Stimulated activated CD8-positive, alpha-beta memory T cell treated with anti-CD3 and anti-CD28 coated beads, Interleukin-15, amount 100 ng/mL, for 24 hours (primary cell): ENCODE data around the gene ZNF574.

ENCODE experiments used
- DNase-seq: peaks from one replicate; pipeline ENCODE4 v3.0.0-alpha.2; 2020; ENCODE audit warnings: low read depth

Gene ZNF574

DNA sequence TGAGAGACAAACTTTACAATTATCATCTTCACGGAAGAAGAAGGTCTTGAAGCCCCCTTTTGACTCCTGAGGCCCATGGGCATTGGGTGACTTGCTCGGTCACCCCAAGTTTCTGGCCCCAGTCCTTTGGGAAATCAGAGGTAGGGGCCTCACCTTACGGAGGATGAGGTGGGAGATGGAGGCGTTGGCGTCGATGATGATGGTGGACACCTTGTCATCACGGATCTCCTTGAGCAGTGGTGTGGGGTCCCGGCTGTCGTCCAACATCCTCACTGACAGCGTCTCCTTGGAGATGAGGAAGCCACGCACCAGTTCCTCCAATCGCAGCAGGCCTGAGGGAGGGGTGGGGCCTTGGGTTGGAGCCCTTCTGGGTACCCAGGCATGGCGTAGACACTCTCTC lies 16.8 kb upstream of the ZNF574 start:
- DNase-seq = no peak

DNA sequence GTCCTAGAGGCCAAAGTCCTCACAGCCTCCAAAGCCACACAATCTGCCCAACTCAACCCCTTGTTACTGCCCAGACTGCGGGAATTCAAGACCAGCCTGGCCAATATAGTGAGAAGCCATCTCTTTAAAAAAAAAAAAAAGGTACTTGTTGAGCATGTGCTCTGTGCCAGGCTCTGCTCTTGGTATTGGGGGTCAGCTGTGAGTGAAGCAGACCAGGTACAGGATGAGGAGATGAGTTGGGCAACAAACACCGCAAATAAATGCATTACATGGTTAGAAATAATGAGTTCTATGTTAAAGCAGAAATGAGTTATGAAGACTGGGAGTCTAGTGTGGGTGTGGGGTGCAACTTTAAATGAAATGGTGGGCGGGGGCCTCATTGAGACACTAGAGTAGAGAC lies 15.8 kb upstream of the ZNF574 start:
- no peak for DNase-seq

DNA sequence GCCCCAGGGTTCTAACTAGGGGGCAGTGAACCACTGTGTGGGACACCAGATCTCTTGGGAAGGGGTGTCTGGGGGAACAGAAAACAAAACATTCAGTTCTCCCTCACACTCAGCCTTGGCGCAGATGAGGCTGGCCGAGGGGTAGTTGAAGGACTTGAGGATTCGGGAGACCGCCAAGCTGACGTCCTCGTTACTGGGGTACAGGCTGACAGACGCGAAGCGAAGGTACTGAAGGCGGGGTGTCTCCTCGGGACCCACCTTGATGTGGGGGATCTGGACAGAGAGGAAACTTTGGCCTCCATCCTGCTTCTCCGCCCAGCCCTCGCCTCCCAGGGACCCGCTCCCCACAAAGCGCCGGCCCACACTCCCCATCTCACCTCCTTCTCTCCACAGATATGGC lies 13.6 kb upstream of the ZNF574 start:
- no peak for DNase-seq

DNA sequence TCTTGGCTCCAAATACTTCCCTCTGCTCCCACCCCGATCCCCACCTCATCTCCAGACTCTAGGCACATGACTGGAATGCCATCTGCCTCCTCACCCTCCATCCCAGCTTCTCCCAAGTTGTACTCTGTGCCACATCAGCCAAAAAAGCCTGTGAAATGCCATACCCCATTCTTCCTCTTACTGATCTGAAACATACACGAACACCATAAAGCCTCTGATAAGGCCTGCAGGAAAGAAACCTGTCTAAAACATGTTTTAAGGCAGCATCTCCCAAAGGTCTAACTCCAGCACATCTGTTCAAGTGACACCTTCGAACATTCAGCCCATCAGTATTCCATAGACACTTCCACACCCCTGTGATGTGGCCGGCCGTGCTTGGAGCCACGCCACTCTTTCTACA lies 11.5 kb upstream of the ZNF574 start:
- no peak for DNase-seq

DNA sequence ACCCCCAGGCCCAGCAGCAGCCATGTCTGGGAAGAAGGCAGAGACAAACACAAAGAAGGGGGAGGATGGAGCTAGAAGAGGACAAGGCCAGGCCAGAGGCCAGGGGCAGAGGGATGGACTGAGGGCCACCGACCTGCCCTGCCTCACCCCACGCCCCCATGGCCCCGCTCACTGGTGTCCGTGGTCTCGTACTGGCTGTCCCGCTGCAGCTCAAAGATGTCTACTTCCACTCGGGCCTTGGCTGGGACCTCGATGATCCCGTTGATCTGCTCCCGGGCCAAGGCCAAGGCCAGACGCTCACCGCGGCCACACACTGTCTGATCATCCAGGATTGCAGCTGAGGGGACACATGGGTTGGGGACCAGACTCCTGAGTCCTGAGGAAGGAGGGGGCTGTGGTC lies 10.9 kb upstream of the ZNF574 start:
- no peak for DNase-seq

DNA sequence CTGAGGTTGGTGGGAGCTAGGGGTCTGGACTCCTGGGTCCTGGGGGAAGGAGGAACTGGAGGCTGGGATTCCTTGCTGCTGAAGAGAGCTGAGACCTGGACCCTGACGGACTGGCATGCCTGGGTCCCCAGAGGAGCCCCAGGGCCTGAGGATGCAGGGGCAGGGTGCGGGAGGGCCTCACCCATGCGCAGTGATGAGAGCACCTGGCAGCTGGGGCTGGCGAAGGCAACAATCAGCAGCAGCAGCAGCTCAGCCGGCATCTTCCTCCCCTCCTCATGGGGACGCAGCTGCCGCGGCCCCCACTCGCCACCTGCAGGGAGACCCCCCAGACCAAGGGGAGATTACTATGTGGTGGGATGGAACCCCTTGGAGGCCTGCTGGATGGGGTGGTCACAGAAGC lies 10.5 kb upstream of the ZNF574 start:
- DNase-seq = no peak

DNA sequence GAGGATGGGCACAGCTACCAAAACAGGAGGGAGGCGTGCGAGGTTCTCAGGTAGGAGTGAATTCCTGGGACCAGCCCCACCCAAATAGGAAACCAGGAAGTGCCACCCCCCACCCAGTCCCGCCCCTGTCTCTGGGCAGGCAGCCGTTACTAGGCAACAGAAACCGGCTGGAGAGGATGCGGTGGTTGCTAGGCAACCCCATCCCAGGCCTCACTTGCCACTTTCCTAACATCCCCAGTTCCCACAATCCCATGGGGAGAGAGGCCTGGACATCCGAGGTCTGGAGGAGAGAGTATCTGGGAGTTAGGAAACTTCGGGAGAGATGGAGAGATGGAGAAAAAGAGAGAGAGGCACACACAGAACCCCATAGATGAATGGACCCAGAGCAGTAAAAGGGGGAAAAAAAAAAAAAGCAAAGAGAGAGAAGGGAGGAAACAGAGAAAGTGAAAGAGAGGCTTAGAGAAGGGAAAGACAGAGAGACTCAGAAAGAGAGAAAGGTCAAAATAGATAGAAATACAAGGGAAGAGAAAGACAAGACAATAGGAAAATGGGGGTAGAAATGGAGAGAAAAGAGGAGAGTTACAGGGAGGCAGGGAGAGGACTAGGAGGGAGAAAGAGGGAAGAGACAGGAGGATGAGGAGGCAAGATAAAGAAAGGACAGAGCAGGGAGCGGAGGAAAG lies 9.8 kb upstream of the ZNF574 start:
- no peak for DNase-seq

DNA sequence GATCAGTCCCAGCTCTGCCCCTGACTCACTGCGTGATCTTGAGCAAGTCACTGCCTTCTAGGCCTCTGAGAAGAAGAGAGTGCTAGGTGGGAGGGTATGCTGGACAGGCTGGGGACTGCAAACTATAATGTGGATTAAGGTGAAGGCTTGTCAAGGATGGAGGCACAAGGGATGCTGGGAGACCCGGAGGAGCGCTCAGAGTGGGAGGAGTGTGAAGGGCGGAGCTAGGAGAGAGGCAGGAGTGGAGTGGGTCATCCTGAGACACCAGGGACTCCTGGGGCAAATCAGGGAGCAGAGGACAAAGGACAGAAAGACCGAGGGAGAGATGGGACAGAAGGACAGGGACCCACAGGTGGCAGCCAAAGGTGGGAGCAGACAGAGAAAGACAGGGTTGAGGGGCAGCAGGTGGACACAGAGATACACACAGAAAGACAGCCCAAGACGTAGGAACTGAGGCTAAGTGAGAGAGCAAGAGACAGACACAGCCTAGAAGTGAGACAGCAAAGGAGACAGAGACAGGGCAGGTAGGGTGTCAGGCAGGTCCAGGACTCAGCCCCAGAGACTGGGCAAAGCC lies 8.6 kb upstream of the ZNF574 start:
- no peak for DNase-seq

DNA sequence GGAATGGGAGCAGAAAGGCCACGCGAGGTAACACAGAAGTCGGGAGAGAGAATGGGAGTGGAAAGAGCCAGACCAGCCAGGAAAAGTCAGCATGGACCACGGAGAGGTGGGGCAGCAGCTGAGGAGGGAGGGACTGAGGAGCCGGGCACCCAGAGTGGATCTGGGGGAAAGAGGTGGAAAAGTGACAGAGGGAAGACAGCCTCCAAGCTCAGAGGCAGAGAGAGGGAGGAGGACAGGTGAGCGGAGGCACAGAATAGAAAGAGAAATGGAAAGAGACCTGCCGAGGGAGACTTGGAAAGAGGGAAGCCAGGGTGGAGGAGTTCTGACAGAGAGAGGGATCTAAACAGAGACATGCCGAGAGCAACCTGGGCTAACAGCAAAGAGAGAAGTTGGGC lies 7.6 kb upstream of the ZNF574 start:
- no peak for DNase-seq

DNA sequence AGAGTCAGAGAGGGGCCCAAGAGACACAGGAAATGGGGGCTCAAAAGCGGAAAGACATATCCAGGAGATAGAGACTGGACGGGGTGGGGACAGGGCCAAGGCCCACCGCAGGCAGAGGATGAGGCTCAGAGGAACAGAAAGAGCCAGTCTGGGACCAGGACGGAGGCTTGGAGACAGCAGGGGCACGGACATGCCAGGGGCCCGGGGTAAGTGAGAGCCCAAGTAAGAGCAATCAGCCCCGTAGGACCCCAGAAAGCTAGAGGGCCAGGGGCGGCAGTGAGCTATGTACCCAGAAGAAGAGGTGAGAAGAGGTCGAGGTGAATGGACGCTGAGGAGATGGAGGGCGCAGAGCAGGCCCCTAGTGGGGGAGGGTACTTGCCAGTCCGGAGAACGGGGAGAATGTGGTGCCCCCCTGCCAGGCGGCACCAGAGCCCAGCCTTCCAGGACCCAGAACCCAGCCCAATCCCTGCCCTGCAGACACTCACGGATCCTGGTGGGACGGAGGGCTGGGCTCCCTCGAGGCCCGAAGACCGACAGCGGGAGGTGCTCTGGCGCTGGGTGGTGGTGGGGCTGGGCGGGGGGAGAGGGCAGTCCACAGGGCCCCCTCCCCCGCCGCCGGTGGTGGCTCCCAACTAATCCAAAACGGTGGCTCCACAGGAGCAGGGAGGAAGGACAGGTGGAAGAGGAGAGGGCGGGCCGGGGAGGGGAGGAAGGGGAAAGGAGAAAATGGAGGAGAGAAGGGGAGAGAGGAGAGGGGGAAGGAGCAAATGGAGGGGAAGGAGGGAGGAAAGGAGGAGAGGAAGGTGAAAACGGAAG lies 7.0 kb upstream of the ZNF574 start:
- DNase-seq = no peak

DNA sequence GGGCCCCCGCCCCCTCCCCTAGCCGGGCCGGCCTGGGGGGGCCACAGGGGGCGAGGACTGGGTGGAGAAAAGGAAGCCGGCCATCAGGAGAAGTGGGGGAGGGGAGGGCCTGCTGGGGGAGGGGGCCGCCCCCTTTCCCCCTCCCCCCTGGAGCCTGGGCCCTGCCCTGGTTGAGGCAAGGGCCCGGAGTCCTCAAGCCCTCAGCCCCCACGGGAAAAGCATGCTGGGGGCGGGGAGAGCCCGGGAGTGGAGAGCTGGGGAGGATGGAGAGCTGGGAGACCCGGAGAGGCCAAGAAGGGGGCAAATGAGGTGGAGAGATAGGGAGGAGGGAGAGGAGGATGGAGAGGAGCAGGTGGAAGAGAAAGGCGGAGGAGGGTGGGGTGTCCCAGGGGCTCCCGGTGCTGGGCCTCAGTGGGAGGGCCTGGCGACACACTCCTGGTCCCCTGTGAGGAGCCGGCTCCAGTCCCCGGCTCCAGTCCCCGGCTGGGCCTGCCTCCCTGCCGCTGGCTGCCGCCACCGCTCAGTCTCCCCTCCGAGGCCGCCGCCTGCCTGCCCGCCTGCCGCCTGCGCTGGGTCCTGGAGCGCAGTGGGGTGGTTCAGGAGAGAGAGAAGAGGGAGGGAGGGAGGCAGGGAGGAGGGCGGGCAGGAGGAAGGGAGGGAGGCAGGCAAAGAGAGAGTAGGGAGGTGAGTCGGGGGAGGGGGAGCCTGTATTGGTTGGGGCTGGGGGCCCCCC lies 6.2 kb upstream of the ZNF574 start, which contains the start of gene GRIK5:
GRIK5 (minus strand) TSS at position 588 of the 733 bp plus-strand sequence. CDS start 4,436 bp downstream, outside the sequence.
- DNase-seq = no peak

DNA sequence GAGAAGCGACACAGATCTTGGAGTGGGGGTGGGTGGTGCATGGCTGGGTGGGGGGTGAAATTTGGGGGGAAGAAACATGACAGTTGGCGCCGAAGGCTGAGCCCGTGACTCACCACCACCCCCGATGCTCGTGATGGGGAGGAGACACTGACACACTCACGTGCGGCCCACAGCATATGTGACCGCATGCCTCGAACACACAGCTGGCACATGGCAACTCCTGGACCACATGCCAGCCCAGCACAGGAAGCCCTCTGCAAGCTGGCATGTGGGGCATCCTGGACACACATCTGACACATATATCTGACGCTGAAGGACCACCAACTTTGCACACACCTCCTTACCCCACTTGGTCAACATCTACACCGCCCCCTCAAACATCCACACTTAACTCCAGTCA lies 4.7 kb upstream of the ZNF574 start:
- DNase-seq = no peak

DNA sequence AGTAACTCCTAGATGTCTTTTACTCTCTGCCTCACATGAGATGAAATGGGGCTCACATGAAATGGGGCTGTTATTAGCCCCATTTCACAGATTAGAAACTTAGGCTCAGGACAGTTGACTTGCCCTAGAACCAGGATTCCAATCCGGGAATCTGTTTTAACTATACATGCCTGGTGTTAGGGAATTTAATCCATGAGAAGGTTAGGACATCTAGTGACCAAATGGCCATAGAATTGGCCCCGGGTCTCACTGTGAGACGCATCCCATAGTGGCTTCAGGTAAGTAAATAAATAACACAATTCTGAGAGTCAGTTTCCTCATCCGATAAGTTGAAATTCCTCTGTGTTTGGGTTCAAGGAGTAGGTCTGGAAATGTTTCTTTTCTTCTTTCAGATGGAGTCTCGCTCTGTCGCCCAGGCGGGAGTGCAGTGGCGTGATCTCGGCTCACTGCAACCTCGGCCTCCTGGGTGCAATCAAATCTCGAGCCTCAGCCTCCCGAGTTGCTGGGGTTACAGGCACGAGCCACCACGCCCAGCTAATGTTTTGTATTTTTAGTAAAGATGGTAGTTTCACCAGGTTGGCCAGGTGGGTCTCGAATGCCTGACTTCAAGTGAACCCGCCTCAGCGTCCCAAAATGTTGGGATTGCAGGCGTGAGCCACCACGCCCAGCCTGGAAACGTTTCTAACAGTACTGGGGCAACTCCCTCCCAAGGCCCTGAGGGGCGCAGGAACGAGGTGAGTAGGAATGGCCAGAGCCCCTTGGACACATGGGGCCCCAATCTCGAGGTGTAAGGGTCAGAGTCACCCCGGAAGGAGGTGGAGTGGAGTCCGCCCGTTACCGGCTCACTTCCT lies 1.2 kb upstream of the ZNF574 start:
- no peak for DNase-seq

DNA sequence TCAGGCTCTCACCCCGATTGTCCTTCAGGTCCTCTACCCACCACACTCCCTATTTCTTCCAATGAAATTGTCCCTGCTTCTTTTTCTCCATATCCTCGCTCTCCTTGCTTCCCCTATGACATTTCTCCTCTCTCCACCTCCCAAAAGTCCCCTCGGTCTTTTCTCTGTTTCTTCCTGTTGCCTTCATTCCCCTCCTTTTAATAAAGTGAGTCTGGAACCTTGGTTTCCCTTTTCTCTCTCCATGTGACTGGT lies 676 bp upstream of the ZNF574 start:
- no peak for DNase-seq

DNA sequence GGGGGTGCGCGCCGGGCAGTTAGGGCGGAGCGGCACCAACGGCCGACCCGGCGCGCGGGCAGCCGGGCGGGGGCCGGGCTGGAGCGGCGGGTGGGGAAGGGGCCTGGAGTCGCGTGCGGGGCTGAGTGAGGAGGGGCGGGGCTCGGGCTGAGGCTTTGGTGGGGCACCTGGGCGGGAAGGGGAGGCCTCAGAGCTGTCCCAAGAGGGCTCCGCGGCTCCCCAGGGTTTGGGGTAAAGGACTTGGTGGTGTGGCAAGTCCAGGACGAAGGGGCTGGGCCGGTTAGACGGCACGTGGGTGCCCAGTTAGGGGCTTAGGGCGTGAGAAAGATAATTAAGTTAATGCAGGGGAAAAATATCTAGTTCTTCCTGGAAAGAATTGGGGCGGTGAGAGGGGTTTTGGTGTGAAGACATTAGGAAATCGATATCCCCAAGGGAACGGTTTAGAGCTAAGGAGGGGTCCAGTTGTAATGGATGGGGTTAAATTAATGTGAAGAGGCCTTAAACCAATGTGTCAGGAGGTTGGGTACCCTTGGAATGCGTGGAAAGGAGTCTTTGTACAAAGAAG lies 496 bp downstream of the ZNF574 start:
- DNase-seq = peak; percentile 10

DNA sequence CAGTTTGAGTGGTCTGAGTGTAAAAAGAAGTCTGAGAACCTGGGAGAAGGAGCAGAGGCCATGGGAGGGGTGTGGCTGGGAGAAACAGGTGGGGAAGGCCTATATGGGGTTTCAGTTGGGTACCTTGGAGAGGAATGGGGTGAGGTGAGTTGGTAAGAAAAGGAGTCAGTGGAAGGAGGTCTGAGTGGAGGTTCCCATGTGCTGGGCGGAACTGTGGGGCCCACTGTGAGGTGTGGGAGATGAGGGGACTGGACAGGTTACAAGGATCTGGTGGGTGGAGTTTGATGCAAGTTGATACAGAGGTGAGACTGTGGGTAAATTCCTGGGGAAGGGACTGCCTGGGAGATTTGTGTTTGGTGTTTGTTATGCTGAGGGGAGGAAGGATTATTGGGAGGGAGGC lies 2.1 kb downstream of the ZNF574 start:
- no peak for DNase-seq

DNA sequence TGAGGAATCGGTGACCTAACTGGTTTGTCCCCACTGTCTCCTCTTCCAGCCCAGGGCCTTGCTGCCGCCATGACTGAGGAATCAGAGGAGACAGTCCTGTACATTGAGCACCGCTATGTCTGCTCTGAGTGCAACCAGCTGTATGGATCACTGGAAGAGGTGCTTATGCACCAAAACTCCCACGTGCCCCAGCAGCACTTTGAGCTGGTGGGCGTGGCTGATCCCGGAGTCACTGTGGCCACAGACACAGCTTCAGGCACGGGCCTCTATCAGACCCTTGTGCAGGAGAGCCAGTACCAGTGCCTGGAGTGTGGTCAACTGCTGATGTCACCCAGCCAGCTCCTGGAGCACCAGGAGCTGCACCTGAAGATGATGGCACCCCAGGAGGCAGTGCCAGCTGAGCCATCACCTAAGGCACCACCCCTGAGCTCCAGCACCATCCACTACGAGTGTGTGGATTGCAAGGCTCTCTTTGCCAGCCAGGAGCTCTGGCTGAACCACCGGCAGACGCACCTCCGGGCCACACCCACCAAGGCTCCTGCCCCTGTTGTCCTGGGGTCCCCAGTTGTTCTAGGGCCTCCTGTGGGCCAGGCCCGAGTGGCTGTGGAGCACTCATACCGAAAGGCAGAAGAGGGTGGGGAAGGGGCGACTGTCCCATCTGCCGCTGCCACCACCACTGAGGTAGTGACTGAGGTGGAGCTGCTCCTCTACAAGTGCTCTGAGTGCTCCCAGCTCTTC lies 2.7 kb downstream of the ZNF574 start:
- DNase-seq = no peak

DNA sequence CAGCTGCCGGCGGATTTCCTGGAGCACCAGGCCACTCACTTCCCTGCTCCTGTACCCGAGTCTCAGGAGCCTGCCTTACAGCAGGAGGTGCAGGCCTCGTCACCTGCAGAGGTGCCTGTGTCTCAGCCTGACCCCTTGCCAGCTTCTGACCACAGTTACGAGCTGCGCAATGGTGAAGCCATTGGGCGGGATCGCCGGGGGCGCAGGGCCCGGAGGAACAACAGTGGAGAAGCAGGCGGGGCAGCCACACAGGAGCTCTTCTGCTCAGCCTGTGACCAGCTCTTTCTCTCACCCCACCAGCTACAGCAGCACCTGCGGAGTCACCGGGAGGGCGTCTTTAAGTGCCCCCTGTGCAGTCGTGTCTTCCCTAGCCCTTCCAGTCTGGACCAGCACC lies 3.3 kb downstream of the ZNF574 start:
- DNase-seq = no peak

DNA sequence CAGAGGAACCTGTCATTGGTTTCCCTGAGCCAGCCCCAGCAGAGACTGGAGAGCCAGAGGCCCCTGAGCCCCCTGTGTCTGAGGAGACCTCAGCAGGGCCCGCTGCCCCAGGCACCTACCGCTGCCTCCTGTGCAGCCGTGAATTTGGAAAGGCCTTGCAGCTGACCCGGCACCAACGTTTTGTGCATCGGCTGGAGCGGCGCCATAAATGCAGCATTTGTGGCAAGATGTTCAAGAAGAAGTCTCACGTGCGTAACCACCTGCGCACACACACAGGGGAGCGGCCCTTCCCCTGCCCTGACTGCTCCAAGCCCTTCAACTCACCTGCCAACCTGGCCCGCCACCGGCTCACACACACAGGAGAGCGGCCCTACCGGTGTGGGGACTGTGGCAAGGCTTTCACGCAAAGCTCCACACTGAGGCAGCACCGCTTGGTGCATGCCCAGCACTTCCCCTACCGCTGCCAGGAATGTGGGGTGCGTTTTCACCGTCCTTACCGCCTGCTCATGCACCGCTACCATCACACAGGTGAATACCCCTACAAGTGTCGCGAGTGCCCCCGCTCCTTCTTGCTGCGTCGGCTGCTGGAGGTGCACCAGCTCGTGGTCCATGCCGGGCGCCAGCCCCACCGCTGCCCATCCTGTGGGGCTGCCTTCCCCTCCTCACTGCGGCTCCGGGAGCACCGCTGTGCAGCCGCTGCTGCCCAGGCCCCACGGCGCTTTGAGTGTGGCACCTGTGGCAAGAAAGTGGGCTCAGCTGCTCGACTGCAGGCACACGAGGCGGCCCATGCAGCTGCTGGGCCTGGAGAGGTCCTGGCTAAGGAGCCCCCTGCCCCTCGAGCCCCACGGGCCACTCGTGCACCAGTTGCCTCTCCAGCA lies 4.2 kb downstream of the ZNF574 start:
- no peak for DNase-seq
